NCI-H460 (cell line): ENCODE results near the gene LRFN2. TPM values are rescaled to one million over a fixed set of nuclear protein-coding genes. Genes with fewer than 3 reads are reported as not detected.

ENCODE experiments used
- DNase-seq: peaks from one replicate; pipeline ENCODE4 v3.0.0-alpha.2; 2016; ENCODE audit warnings: low read depth; ENCODE audit errors: extremely low read depth
- total RNA-seq: library from RNA; depleted of rRNA; stranded (reverse); fragments of >200 nt; shearing (Covaris generic); gene quantifications from 2 replicates; pipeline ENCODE4 v1.2.3, GENCODE V29; 2014

The LRFN2 gene
- total RNA-seq, 1 experiment from 2014 or later = not detected

GRCh38 chr6:40588070-40588384 lies 863 bp upstream of the LRFN2 start:
- no peak for DNase-seq

- no peak for DNase-seq
Measured at GRCh38 chr6:40586369-40587201, 579 bp downstream of the LRFN2 start.

GRCh38 chr6:40585651-40586269 lies 1.4 kb downstream of the LRFN2 start:
- no peak for DNase-seq

- no peak for DNase-seq
Measured at GRCh38 chr6:40585223-40585622, 1.9 kb downstream of the LRFN2 start.

- DNase-seq = no peak
Measured at GRCh38 chr6:40584741-40585140, 2.4 kb downstream of the LRFN2 start.

- no peak for DNase-seq
Measured at GRCh38 chr6:40583709-40584108, 3.5 kb downstream of the LRFN2 start.

- no peak for DNase-seq
Measured at GRCh38 chr6:40582892-40583291, 4.3 kb downstream of the LRFN2 start.

GRCh38 chr6:40579101-40579500 lies 8.1 kb downstream of the LRFN2 start:
- DNase-seq = no peak

GRCh38 chr6:40577672-40578071 lies 9.5 kb downstream of the LRFN2 start:
- no peak for DNase-seq

GRCh38 chr6:40573221-40573620 lies 13.9 kb downstream of the LRFN2 start:
- DNase-seq = no peak

GRCh38 chr6:40569162-40569910 lies 17.8 kb downstream of the LRFN2 start:
- no peak for DNase-seq

- DNase-seq = no peak
Measured at GRCh38 chr6:40568062-40568708, 19.0 kb downstream of the LRFN2 start.

GRCh38 chr6:40563111-40563510 lies 24.1 kb downstream of the LRFN2 start:
- DNase-seq = no peak

GRCh38 chr6:40559056-40559455 lies 28.1 kb downstream of the LRFN2 start:
- no peak for DNase-seq

GRCh38 chr6:40558102-40558501 lies 29.1 kb downstream of the LRFN2 start:
- DNase-seq = no peak

- DNase-seq = no peak
Measured at GRCh38 chr6:40556881-40557280, 30.3 kb downstream of the LRFN2 start.

GRCh38 chr6:40556023-40556422 lies 31.1 kb downstream of the LRFN2 start:
- no peak for DNase-seq

- no peak for DNase-seq
Measured at GRCh38 chr6:40555092-40555491, 32.1 kb downstream of the LRFN2 start.

GRCh38 chr6:40552941-40553340 lies 34.2 kb downstream of the LRFN2 start:
- DNase-seq = no peak

- no peak for DNase-seq
Measured at GRCh38 chr6:40551966-40552505, 35.1 kb downstream of the LRFN2 start.
